Measurements from ENCODE around the gene WFDC12.

- TF ChIP-seq CTCF (IDR thresholded peaks at IDR 0.05) (no peak), POLR2A (IDR thresholded peaks at IDR 0.05) (no peak), POLR2AphosphoS5 (IDR thresholded peaks at IDR 0.05) (no peak)
Measured at GRCh38 chr20:45104786-45105185, 19.5 kb downstream of the WFDC12 start.
